Activated B cell treated with CpG ODN at 0.5 μM for 24 hours (primary cell): Measurements from ENCODE around the gene PCDHGB2. TPM values are rescaled to one million over a fixed set of nuclear protein-coding genes. Genes with fewer than 3 reads are reported as not detected.

ENCODE experiments used
- ATAC-seq: fragments of 200-7000 bp; cut with Tn5 transposase; one replicate; pipeline ENCODE4 v1.10.0; 2021; ENCODE audit warnings: low read depth, mild to moderate bottlenecking, moderate library complexity
- CTCF ChIA-PET: fragments of 350-600 bp; sonication (Branson Sonifier 250); formaldehyde crosslinking; loops from one replicate; lab custom pipeline; 2021; ENCODE audit warnings: antibody characterized with exemption; lab: Charles Lee
- POLR2A ChIA-PET: fragments of 350-600 bp; sonication (Branson Sonifier 250); formaldehyde crosslinking; loops from one replicate; lab custom pipeline; 2021; ENCODE audit warnings: antibody characterized with exemption; lab: Charles Lee
- DNase-seq: peaks from one replicate; pipeline ENCODE4 v3.0.0; 2022
- H3K27ac Mint-ChIP-seq: one replicate; pipeline ENCODE4 v1.8.0; 2020; ENCODE audit warnings: mixed read lengths
- H3K27me3 Mint-ChIP-seq: one replicate; pipeline ENCODE4 v1.8.0; 2021; ENCODE audit warnings: mixed read lengths
- H3K36me3 Mint-ChIP-seq: one replicate; pipeline ENCODE4 v1.8.0; 2021; ENCODE audit warnings: low read depth, mixed read lengths
- H3K4me1 Mint-ChIP-seq: one replicate; pipeline ENCODE4 v1.8.0; 2021; ENCODE audit warnings: mixed read lengths
- H3K4me3 Mint-ChIP-seq: one replicate; pipeline ENCODE4 v1.8.0; 2020; ENCODE audit warnings: mild to moderate bottlenecking, mixed read lengths
- H3K9me3 Mint-ChIP-seq: one replicate; pipeline ENCODE4 v1.8.0; 2020; ENCODE audit warnings: mixed read lengths
- CTCF ChIP-seq: fragments of 200-600 bp; IDR thresholded peaks from one replicate; pipeline ENCODE4 v1.8.0; 2022; ENCODE audit warnings: antibody characterized with exemption, mild to moderate bottlenecking
- intact Hi-C: fragments of 100-400 bp; cut with micrococcal nuclease; formaldehyde crosslinking; loops from one replicate; pipeline ENCODE4 v1.15.1; 2024
- total RNA-seq: library from RNA; stranded (reverse); gene quantifications from 2 replicates; pipeline ENCODE4 v1.2.3, GENCODE V29; 2022

PCDHGB2 gene
- total RNA-seq, 1 donor from 2014 or later: 2.6 TPM

- H3K9me3 Mint-ChIP-seq: peaks cover 20% of the 10 kb centered on the region
- no peaks in the 10 kb centered on the region for H3K27me3 Mint-ChIP-seq
- POLR2A ChIA-PET: interaction anchor here (0.6 to 2.0 kb wide), 22 partner anchors 10 to 773 kb away, joined by 3 to 24 read pairs (median 4); partner anchors contain the start of genes DELE1, DIAPH1, EIF4EBP3 and FCHSD1
- peak; percentile 92 for DNase-seq
- peak; percentile 49 for TF ChIP-seq CTCF
- intact Hi-C loops: loop anchor here (1.0 to 10.0 kb wide), 9 partner anchors 60 to 1034 kb away; partner anchors contain the start of genes DIAPH1, GNPDA1, HDAC3 and IK
- peaks cover 29% of the 10 kb centered on the region for H3K4me1 Mint-ChIP-seq
- peak; percentile 91 for ATAC-seq
- peaks cover 52% of the 10 kb centered on the region for H3K36me3 Mint-ChIP-seq
- H3K4me3 Mint-ChIP-seq: peak within 1 kb of the TSS; percentile 99
- CTCF ChIA-PET: interaction anchor here (0.6 to 2.0 kb wide), 17 partner anchors 9 to 649 kb away, joined by 3 to 17 read pairs (median 4); partner anchors contain the start of genes PCDHGA1, PCDHGA10, PCDHGA12 and PCDHGB3
- peak within 1 kb of the TSS; percentile 99 for H3K27ac Mint-ChIP-seq
Measured at GRCh38 chr5:141320225-141321169, 39.3 kb upstream of the PCDHGB2 start, which contains the start of gene TAF7. TAF7 (minus strand) TSS chr5:141320784; CDS start chr5:141320044, 740 bp downstream.

DNA sequence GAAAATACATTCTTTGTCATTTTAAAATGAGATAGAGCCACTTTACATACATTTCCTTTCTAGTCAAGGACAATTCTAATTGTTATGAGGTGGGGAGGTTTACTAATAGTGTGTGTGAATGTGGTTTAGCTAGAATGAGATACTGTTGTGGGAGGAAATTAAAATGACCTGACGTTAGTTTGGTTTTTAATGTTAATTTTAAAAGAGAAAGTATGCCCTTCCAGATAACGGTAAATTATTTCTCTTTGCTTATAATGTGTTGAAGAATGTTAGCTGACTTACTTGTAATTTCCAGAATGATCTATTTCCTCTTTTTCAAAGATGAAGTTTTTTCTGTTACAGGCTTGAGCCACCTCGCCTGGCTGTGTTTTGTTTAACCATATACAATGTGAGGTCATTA is 37.5 kb upstream of the PCDHGB2 start:
- Mint-ChIP-seq H3K36me3 (peaks cover 40% of the 10 kb centered on the region), H3K9me3 (peaks cover 24% of the 10 kb centered on the region), H3K27me3 (peaks cover 10% of the 10 kb centered on the region), H3K27ac (no peak overlapping the region), H3K4me1 (peaks cover 36% of the 10 kb centered on the region), H3K4me3 (no peak overlapping the region)
- intact Hi-C loops: loop anchor here (5.0 to 10.0 kb wide), 3 partner anchors 90 to 1033 kb away; partner anchors contain the start of genes GNPDA1 and PCDHGA10
- no peak for ATAC-seq
- TF ChIP-seq CTCF: no peak
- ChIA-PET POLR2A (no interaction called here), CTCF (interaction anchor here (1.9 kb wide), 1 partner anchor 241 kb away, joined by 7 read pairs; no protein-coding TSS in a partner anchor)
- DNase-seq: no peak

DNA sequence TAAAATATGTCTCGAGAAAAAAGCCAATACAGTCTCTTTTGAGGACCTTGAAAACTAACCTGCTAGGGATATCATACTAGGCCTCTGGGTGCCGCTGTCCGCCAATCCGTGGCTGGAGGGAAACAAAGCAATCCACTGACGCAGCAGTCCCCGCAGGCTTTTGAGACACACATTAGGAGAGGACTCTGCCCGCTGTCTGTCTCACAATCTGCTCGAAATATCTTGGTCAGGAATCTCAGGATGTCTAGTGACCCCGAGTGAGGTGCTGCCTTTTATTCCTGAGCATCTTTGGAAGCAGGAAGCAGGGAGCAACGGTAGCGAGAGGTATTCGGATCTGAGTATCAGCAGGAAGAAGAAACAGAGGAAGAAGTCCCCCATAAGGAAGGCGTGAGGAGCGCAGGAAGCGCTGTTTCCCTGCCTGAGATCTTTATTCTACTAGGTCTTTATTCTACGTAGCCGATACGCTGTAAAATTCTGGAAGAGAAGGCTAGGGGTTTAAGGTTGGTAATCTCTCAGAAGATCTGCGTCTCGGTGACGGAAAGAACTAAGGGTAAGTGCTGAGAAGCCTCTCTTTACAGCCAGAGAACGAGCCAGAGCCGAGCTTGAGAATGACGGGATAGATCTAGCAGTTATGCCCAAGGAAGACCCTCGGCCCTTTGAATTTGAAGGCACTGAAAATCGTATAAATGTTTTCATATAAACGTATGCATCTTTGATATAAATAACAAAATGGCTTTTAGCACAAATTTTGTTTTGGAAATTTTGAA is 33.5 kb upstream of the PCDHGB2 start:
- TF ChIP-seq CTCF: no peak
- H3K9me3 Mint-ChIP-seq: peaks cover 27% of the 10 kb centered on the region
- H3K27ac Mint-ChIP-seq: peak overlapping the region; percentile 84
- peak overlapping the region; percentile 91 for H3K4me3 Mint-ChIP-seq
- H3K27me3 Mint-ChIP-seq: peaks cover 35% of the 10 kb centered on the region
- H3K36me3 Mint-ChIP-seq: peaks cover 7% of the 10 kb centered on the region
- intact Hi-C loops: loop anchor here (1.0 to 10.0 kb wide), 5 partner anchors 36 to 1029 kb away; partner anchors contain the start of genes GNPDA1 and PCDHGA5
- POLR2A ChIA-PET: interaction anchor here (0.7 kb wide), 2 partner anchors 44 to 188 kb away, joined by 4 read pairs; partner anchors contain the start of gene PCDHGB3
- peak; percentile 41 for DNase-seq
- H3K4me1 Mint-ChIP-seq: peaks cover 10% of the 10 kb centered on the region
- peak; percentile 90 for ATAC-seq
- CTCF ChIA-PET: interaction anchor here (0.6 to 1.9 kb wide), 4 partner anchors 8 to 237 kb away, joined by 3 to 5 read pairs (median 4); no protein-coding TSS in a partner anchor

DNA sequence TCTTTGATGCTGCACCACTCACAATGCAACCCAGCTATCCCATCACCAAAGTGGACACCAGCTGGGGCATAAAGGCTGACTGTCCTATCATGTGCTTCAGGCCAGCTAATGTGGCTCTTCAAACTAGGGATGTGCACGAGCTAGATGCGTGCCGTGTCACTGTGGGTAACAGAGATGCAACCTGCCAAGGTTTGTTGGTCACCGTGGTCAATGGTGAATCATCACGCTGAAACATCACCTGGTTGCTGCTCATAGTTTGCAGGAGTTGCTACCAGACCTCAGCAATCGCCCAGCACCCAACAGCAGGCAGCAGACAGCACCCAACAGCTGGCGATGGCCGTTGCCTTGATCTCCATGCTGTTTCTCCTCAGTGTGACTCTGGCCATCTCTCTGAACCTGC is 31.6 kb upstream of the PCDHGB2 start:
- intact Hi-C loops: loop anchor here (5.0 to 10.0 kb wide), 3 partner anchors 34 to 1027 kb away; partner anchors contain the start of genes GNPDA1 and PCDHGA5
- TF ChIP-seq CTCF: no peak
- POLR2A ChIA-PET: no interaction called here

More for the DNA sequence above, 31.6 kb upstream of the PCDHGB2 start:
- H3K36me3 Mint-ChIP-seq: peaks cover 10% of the 10 kb centered on the region
- CTCF ChIA-PET: interaction anchor here (1.0 to 1.4 kb wide), 2 partner anchors 196 to 230 kb away, joined by 3 read pairs; no protein-coding TSS in a partner anchor
- H3K27me3 Mint-ChIP-seq: peaks cover 43% of the 10 kb centered on the region
- H3K4me3 Mint-ChIP-seq: no peak overlapping the region
- DNase-seq (no peak), ATAC-seq (no peak)
- peaks cover 10% of the 10 kb centered on the region for H3K4me1 Mint-ChIP-seq
- H3K9me3 Mint-ChIP-seq: peaks cover 32% of the 10 kb centered on the region
- no peak overlapping the region for H3K27ac Mint-ChIP-seq
